Uterus (tissue), 4 donors: Measurements from ENCODE around the gene GTF2E1. TPM values are rescaled to one million over a fixed set of nuclear protein-coding genes. Genes with fewer than 3 reads are reported as not detected.

Source experiments
- DNase-seq, 2 donors: peaks; one replicate each; pipeline ENCODE4 v3.0.0-alpha.2; 2019 to 2020
- H3K27ac ChIP-seq, 2 donors: fragments of 200-600 bp; sonication (generic); 1 replicate in 1 of 2; 2 replicates in 1 of 2; pipeline ENCODE4 v1.5.1; 2016 to 2018
- H3K27me3 ChIP-seq, 2 donors: fragments of 200-600 bp; sonication (generic); one replicate each; pipeline ENCODE4 v1.5.1; 2018 to 2019; ENCODE audit warnings: control low read depth in 1 of 2
- H3K36me3 ChIP-seq, 2 donors: fragments of 200-600 bp; sonication (generic); one replicate each; pipeline ENCODE4 v1.5.1; 2019; ENCODE audit warnings: control low read depth in 1 of 2
- H3K4me1 ChIP-seq, 2 donors: fragments of 200-600 bp; sonication (generic); one replicate each; pipeline ENCODE4 v1.5.1; 2018 to 2019; ENCODE audit warnings: control low read depth in 1 of 2
- H3K4me3 ChIP-seq, 2 donors: fragments of 200-600 bp; sonication (generic); 1 replicate in 1 of 2; 2 replicates in 1 of 2; pipeline ENCODE4 v1.5.1; 2018 to 2019; ENCODE audit warnings: mild to moderate bottlenecking in 1 of 2
- H3K9me3 ChIP-seq, 2 donors: fragments of 200-600 bp; sonication (generic); one replicate each; pipeline ENCODE4 v1.5.1; 2019; ENCODE audit warnings: control low read depth in 1 of 2
- POLR2A ChIP-seq, 2 donors: fragments of 450-650 bp; IDR thresholded peaks; one replicate each; pipeline ENCODE4 v1.6.1; 2016; ENCODE audit warnings: antibody characterized with exemption in 2 of 2, mild to moderate bottlenecking in 1 of 2, moderate library complexity in 1 of 2
- intact Hi-C: fragments of 100-400 bp; cut with DNase I; formaldehyde crosslinking; loops from one replicate; pipeline ENCODE4 v1.15.1; 2023; ENCODE audit warnings: low total_unique reads
- total RNA-seq, 4 donors: library from RNA; depleted of rRNA in 3 of 4; stranded (reverse); fragments of >200 nt in 3 of 4; gene quantifications; one replicate each; pipeline versions ENCODE4 v1.1.0 to v1.2.4, GENCODE V29; 2014 to 2023
- TF ChIP-seq, protein P1 (sequence below), 4 experiments: fragments of 200-600 bp in 2 of 4; fragments of 450-650 bp in 2 of 4; sonication (generic) in 2 of 4; IDR thresholded peaks; one replicate each; pipeline ENCODE4 v1.5.1; 2016 to 2019; ENCODE audit warnings: antibody characterized with exemption in 4 of 4, mild to moderate bottlenecking in 2 of 4, moderate library complexity in 1 of 4
- donor health status: DM: yes; HTN: yes; CAD: no.

Gene GTF2E1
- total RNA-seq, 4 donors from 2014 or later, result 11.0 to 38.5 (median 16.6) TPM

DNA sequence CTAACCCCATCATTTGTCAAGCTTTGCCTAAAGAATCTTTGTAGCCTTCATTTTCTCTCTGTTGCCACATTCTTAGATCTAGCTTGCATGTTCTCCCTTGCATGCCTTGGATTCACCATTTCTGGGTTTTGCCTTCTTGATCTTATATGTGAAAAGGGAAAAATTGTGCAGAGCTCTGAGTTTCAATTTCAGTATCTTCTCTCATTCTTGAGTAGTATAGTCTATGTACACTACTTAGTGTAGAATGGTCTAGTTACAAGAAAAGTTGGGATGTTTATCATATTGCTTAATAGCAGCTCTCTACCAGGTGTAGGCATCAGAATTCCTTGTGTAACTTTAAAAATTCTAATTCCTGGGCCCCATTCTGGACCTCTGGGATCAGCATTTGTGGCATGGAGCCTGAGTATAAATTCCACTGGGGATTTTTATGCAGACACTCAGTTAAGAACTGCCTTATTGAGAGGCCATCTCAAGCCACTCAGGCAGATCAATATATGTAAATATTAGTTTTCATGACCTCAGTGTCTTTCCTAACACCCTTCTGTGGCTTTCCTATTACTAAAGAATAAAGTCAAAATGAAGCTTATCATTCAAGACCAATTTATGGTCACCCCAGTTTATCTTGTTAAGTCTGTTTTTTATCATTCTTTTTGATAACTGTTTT lies 23.4 kb downstream of the GTF2E1 start:
- Histone ChIP-seq H3K9me3 (no peaks in the 10 kb centered on the region), H3K27me3 (no peaks in the 10 kb centered on the region), H3K4me1 (peaks cover 0 to 4% of the 10 kb centered on the region in 2 donors), H3K27ac (no peak overlapping the region), H3K4me3 (no peak overlapping the region), H3K36me3 (no peaks in the 10 kb centered on the region)
- DNase-seq, result no peak
- intact Hi-C loops, result no loop called here
- no peak for TF ChIP-seq POLR2A (IDR thresholded peaks at IDR 0.05)
- TF ChIP-seq, protein P1, sequence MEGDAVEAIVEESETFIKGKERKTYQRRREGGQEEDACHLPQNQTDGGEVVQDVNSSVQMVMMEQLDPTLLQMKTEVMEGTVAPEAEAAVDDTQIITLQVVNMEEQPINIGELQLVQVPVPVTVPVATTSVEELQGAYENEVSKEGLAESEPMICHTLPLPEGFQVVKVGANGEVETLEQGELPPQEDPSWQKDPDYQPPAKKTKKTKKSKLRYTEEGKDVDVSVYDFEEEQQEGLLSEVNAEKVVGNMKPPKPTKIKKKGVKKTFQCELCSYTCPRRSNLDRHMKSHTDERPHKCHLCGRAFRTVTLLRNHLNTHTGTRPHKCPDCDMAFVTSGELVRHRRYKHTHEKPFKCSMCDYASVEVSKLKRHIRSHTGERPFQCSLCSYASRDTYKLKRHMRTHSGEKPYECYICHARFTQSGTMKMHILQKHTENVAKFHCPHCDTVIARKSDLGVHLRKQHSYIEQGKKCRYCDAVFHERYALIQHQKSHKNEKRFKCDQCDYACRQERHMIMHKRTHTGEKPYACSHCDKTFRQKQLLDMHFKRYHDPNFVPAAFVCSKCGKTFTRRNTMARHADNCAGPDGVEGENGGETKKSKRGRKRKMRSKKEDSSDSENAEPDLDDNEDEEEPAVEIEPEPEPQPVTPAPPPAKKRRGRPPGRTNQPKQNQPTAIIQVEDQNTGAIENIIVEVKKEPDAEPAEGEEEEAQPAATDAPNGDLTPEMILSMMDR (IDR thresholded peaks at IDR 0.05), result no peak

DNA sequence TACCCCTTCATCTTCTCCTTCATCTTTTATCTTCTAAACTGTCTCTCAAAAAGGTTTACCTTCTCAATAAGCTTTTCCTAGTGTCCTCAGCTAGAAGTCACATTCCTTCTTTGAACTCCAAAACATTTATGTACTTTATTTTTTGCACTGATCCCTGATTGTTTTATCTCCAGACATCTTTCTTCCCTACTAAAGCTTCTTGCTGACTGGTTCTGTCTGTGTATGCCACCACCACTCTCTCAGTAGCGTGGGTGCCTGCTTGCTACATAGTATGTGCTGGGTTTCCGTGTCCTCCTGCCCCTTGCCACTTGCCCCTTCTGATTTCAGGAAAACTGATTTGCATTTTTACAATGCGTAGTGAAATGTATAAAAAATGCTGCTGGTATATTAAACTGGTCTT lies 24.0 kb downstream of the GTF2E1 start:
- Histone ChIP-seq H3K36me3 (no peaks in the 10 kb centered on the region), H3K9me3 (no peaks in the 10 kb centered on the region), H3K4me1 (peaks cover 0 to 4% of the 10 kb centered on the region in 2 donors), H3K4me3 (no peak overlapping the region), H3K27me3 (no peaks in the 10 kb centered on the region), H3K27ac (no peak overlapping the region)
- intact Hi-C loops, result no loop called here
- no peak for TF ChIP-seq POLR2A (IDR thresholded peaks at IDR 0.05)
- TF ChIP-seq, protein P1 (IDR thresholded peaks at IDR 0.05), result no peak
- no peak for DNase-seq

DNA sequence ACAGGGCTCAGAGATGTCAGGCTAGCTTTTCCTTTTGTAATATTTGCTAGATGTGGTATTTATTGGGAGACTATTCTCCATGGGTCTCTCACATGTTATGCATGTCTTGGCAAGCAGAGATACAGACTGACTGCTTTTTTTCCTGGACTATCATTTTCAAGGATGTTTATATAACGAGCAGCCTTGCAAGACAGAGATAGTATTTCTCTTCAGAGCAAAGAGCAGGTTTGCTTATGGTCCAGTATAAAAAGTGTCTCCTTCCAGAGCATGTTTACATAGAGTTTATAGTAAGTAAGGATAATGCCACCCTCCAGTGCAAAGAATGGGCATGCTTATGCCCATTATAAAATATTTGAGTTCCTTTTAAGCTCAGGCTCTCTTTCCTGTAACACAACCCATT lies 24.6 kb downstream of the GTF2E1 start:
- Histone ChIP-seq H3K9me3 (no peaks in the 10 kb centered on the region), H3K36me3 (no peaks in the 10 kb centered on the region), H3K4me3 (no peak overlapping the region), H3K27me3 (no peaks in the 10 kb centered on the region), H3K4me1 (peaks cover 0 to 4% of the 10 kb centered on the region in 2 donors), H3K27ac (no peak overlapping the region)
- TF ChIP-seq POLR2A (IDR thresholded peaks at IDR 0.05), result no peak
- TF ChIP-seq, protein P1 (IDR thresholded peaks at IDR 0.05), result no peak
- intact Hi-C loops, result no loop called here
- DNase-seq, result no peak

DNA sequence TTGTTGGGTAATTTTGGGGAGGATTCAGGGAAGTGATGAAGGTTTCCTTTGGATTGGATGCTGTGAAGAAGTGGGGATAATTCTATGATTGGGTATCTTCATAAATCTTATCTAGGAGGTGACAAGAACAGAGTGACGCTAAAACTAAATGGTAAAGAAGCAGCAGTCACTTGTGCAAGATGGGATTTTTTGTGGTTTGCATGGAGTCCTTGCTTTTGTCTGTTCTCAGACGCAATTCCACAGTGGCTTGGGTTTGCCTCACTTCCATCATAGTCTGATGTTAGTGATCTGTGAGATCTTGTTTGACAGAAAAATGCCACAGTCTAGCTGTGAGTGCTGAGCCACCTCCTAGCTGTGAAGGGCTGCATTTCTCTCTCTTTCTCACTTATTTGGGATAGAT lies 26.9 kb downstream of the GTF2E1 start:
- Histone ChIP-seq H3K9me3 (no peaks in the 10 kb centered on the region), H3K27ac (no peak overlapping the region), H3K27me3 (no peaks in the 10 kb centered on the region), H3K36me3 (no peaks in the 10 kb centered on the region), H3K4me3 (no peak overlapping the region), H3K4me1 (peaks cover 0 to 4% of the 10 kb centered on the region in 2 donors)
- DNase-seq, result no peak
- TF ChIP-seq, protein P1 (IDR thresholded peaks at IDR 0.05), result no peak
- no peak for TF ChIP-seq POLR2A (IDR thresholded peaks at IDR 0.05)
- intact Hi-C loops, result no loop called here

DNA sequence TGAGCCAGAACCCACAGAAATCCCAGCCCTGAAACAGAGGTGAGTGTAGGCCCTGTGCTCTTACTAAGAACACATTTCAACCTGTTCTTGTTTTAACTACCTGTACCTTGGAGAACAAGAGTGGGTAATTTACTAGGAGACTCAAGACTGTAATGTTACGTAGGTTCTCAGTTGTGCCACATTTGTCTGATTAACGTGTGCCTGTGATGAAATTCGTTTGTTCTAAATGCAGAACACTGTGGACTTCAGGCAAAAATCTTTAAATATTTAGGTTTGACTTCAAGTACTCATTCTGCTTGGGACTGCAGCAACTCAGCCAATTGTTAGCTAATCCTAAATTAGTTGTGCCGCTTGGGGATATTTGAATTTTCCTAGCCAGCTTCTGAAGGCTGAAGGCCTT lies 28.3 kb downstream of the GTF2E1 start:
- Histone ChIP-seq H3K4me1 (peaks cover 0 to 4% of the 10 kb centered on the region in 2 donors), H3K27me3 (no peaks in the 10 kb centered on the region), H3K27ac (no peak overlapping the region), H3K4me3 (no peak overlapping the region), H3K9me3 (no peaks in the 10 kb centered on the region), H3K36me3 (no peaks in the 10 kb centered on the region)
- no peak for DNase-seq
- intact Hi-C loops, result no loop called here
- TF ChIP-seq POLR2A (IDR thresholded peaks at IDR 0.05), result no peak
- TF ChIP-seq, protein P1 (IDR thresholded peaks at IDR 0.05), result no peak
